Astrocyte of the cerebellum (primary cell): ENCODE measurements around the gene NUDT2.

Experiments used
- DNase-seq: peaks from one replicate; pipeline ENCODE4 v3.0.0-alpha.2; 2011; ENCODE audit warnings: low read depth
- H3K4me3 ChIP-seq: 2 replicates; pipeline ENCODE4 v1.5.1; 2011; ENCODE audit warnings: mild to moderate bottlenecking, low read depth, low read length, moderate library complexity
- in situ Hi-C: cut with HindIII; loops from 2 replicates; pipeline ENCODE4 v1.10.0; 2017; ENCODE audit warnings: low sequenced_read_pairs
- TF ChIP-seq, protein P1 (sequence below): IDR thresholded peaks from 2 replicates; pipeline ENCODE4 v1.5.1; 2012; ENCODE audit warnings: low read length, low read depth, moderate library complexity, mild to moderate bottlenecking; ENCODE audit errors: missing control alignments

NUDT2 gene

DNA sequence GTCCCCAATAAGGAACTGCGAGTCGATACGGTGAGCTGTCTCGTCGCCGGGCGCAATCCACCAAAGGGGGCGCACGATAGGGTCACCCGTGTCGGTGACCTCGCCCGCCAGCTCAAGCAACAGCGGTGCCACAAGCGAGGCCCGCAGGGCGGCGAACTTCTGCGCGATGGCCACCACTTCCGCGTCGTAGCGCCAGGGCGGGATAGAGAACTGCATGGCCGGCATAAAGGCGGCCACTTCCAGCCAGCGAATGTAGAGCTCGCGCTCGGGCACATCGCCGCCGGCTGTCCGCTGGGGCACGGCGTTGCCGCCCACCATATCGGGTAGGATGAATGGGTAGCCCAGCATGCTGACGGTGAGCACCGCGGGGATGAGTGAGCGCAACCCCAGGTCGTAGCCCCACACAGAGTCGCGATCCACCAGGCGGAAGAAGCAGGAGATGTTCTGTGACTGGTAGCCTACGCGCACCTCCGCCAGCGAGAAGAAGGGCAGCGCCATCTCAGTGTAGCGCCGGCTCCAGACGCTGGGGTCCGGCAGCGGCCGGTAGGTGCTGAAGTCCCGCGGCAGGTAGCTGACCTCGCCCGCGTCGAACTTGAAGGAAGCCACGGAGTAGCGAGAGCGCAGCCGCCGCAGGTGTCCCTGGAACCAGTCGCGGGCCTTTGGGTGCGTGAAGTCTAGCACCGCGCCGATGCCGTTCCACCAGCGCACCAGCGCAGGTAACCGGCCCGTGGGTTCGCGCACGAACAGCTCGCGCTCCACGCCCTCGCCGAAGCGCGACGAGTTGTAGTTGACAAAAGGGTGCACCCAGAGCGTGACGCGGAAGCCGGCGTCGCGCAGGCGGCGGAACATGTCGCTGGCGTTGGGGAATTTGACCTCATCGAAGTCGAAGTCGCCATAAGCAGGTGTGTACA lies 41.9 kb downstream of the NUDT2 start:
- TF ChIP-seq, protein P1, sequence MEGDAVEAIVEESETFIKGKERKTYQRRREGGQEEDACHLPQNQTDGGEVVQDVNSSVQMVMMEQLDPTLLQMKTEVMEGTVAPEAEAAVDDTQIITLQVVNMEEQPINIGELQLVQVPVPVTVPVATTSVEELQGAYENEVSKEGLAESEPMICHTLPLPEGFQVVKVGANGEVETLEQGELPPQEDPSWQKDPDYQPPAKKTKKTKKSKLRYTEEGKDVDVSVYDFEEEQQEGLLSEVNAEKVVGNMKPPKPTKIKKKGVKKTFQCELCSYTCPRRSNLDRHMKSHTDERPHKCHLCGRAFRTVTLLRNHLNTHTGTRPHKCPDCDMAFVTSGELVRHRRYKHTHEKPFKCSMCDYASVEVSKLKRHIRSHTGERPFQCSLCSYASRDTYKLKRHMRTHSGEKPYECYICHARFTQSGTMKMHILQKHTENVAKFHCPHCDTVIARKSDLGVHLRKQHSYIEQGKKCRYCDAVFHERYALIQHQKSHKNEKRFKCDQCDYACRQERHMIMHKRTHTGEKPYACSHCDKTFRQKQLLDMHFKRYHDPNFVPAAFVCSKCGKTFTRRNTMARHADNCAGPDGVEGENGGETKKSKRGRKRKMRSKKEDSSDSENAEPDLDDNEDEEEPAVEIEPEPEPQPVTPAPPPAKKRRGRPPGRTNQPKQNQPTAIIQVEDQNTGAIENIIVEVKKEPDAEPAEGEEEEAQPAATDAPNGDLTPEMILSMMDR: no peak
- in situ Hi-C loops: no loop called here
- DNase-seq: no peak
- no peak overlapping the region for H3K4me3 ChIP-seq

DNA sequence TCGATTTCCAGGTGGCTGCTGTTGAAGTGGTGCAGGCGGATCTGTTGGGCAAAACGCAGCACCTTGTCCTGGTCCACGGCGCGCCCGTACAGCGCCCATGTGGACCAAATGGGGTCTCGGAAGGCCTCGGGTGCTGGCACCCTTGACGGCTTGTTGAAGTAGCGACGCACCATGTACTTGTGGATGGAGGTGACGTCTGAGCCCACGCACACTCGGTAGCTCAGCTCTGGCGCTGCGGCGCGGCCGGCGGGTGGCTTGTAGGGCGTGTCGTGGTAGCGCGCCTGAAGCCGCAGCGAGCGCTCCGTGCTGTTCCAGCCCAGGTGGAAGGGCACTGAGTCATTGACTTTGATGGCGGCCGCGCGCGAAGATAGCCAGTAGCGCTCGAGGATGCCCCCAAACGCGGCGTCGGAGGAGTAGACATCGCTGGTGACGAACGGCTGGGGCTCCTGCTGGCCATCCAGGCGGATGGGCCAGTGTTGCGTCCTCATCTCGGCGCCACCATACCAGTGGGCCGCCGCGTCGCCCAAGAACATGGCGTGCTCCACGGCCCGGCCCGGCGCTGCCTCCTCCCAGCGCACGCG lies 42.6 kb downstream of the NUDT2 start:
- TF ChIP-seq, protein P1: no peak
- no peak for DNase-seq
- H3K4me3 ChIP-seq: no peak overlapping the region
- in situ Hi-C loops: no loop called here

DNA sequence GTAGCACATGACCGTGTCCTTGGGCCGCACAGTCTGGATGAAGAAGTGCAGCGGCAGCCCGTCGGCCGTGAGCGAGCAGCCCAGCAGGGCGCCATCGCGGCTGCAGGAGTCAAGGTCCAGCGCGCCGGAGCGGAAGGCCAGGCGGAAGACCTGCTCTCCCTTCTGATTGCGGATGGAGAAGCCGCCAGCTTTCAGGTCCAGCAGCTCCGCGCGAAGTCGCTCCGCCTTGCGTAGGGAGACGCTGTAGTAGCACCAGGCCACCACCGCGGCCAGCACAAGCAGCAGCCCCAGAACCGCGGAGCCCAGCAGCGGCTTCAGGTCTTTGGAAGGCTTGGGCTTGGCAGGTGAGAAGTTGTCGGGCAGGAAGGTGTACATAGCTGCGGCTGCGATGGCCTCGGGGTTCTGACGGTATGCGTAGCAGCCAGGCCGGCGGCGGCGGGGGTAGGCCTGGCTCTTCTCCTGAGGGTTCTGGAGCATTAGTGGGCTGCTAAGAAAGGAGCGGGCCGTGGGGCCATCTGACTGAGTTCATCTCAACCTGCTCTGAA lies 43.2 kb downstream of the NUDT2 start:
- in situ Hi-C loops: no loop called here
- TF ChIP-seq, protein P1: no peak
- no peak for DNase-seq
- no peak overlapping the region for H3K4me3 ChIP-seq

DNA sequence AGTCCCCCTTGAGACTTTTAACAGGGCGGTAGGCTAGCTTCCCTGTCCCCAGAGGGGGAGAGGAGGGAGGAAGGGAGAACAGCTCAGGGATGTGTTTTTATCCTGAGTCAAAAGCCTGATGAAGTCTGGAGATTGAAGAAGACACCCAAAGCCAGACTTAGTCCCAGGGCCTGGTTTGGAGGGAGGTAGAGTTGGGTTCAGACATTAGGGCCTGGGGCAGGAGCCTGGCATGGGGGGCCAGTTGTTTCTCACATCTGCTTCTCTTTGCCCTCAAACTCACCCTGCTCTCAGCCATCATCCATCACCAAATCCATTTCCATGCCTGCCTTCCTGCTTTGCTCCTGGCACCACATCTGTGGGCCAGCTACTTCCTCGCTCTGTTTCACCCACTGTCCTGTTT lies 44.4 kb downstream of the NUDT2 start:
- in situ Hi-C loops: no loop called here
- TF ChIP-seq, protein P1: no peak
- H3K4me3 ChIP-seq: no peak overlapping the region
- DNase-seq: no peak

DNA sequence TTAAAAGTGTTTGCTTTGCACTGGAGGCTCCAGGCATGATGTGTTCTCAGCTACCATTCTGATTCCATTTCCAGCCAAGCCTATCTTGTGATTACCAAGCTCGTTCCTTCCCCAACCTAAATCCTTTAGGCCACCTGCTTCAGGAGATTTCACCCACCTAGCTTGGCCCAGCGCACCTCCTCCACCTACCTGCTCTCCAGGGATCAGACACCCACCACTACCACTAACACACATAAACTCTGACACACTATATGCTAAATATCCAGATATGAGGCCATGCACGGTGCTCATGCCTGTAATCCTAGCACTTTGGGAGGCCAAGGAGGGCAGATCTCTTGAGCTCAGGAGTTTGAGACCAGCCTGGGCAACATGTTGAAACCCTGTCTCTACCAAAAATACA lies 45.0 kb downstream of the NUDT2 start:
- DNase-seq: no peak
- TF ChIP-seq, protein P1: no peak
- in situ Hi-C loops: no loop called here
- H3K4me3 ChIP-seq: no peak overlapping the region

DNA sequence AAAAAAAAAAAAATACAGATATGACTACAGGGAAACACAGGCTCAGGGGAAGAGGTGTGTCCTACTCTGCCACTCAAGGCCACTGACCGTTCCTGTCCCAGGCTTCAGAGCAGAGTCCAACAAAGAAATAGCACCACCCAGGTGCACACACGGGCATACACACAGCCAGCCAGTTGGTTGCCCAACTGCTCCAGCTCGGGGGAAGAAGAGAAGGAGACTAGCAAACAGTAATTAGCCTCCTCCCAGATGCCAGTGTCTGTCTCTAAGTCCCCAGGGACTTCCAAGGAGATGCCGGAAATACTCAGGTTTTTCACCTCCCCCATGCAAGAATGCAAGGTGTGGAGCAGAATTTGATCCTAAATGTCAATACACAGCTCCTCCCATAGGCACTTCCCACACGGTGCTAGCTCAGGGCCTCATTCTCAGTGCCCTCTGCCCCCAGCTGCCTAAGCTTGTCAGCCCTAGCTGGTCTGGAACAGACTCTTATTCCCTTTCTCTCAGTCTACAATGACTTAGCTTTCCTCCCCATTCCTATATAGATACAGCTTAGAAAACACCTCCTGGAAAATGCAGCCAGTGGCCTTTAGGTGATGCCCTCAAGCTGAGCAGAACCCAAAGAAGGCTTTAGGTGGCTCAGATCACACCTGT lies 45.7 kb downstream of the NUDT2 start:
- TF ChIP-seq, protein P1: no peak
- H3K4me3 ChIP-seq: no peak overlapping the region
- DNase-seq: no peak
- in situ Hi-C loops: no loop called here
